AG04449 (cell line): ENCODE data around the gene PAK5.

Source experiments
- CTCF ChIA-PET: fragments of 350-600 bp; formaldehyde crosslinking; extraction: SDS; loops from one replicate; lab custom pipeline; 2021; ENCODE audit warnings: antibody characterized with exemption; lab: Yijun Ruan, JAX
- POLR2A ChIA-PET: fragments of 400-600, 350-600 bp; formaldehyde crosslinking; extraction: SDS; loops from one replicate; lab custom pipeline; 2020; ENCODE audit warnings: antibody characterized with exemption, inconsistent platforms; lab: Yijun Ruan, JAX
- DNase-seq: peaks from one replicate; pipeline ENCODE4 v3.0.0-alpha.2; 2010; ENCODE audit warnings: low read depth, low spot score
- H3K4me3 ChIP-seq: 2 replicates; pipeline ENCODE4 v1.5.1; 2011; ENCODE audit warnings: low read depth, mild to moderate bottlenecking, control low read depth, low read length
- TF ChIP-seq, protein P1 (sequence below): IDR thresholded peaks from one replicate; pipeline ENCODE4 v1.5.1; 2011; ENCODE audit warnings: mild to moderate bottlenecking, moderate library complexity, low read length, control low read depth, inconsistent platforms; ENCODE audit not compliant: insufficient read depth; ENCODE audit errors: missing control alignments

PAK5 gene

GRCh38 chr20:9627219-9627618 lies 211.7 kb downstream of the PAK5 start:
- POLR2A ChIA-PET = no interaction called here
- CTCF ChIA-PET = interaction anchor here (0.8 kb wide), 1 partner anchor 10 kb away, joined by 5 read pairs; no protein-coding TSS in a partner anchor

DNA sequence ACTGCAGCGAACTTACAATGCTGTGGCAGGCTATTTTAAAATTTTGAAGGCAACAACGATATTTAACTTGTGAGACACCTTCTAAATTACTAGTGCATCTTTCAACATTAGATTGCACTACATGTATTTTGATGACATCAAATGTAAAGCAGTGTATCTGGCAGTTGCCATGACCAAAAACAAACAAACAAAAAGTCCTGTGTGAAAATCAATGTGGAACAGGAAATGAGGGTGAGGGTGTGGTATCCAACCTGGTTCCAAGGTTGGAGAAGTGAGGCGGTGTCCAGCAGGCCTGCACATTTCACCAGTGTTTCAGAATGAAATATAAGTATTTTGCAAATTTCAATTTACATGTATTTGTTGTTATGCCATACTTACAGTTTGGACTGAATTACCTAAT lies 212.5 kb downstream of the PAK5 start:
- ChIA-PET POLR2A (no interaction called here), CTCF (interaction anchor here (0.8 kb wide), 1 partner anchor 9 kb away, joined by 5 read pairs; no protein-coding TSS in a partner anchor)
- DNase-seq = no peak
- no peak overlapping the region for H3K4me3 ChIP-seq
- TF ChIP-seq, protein P1, sequence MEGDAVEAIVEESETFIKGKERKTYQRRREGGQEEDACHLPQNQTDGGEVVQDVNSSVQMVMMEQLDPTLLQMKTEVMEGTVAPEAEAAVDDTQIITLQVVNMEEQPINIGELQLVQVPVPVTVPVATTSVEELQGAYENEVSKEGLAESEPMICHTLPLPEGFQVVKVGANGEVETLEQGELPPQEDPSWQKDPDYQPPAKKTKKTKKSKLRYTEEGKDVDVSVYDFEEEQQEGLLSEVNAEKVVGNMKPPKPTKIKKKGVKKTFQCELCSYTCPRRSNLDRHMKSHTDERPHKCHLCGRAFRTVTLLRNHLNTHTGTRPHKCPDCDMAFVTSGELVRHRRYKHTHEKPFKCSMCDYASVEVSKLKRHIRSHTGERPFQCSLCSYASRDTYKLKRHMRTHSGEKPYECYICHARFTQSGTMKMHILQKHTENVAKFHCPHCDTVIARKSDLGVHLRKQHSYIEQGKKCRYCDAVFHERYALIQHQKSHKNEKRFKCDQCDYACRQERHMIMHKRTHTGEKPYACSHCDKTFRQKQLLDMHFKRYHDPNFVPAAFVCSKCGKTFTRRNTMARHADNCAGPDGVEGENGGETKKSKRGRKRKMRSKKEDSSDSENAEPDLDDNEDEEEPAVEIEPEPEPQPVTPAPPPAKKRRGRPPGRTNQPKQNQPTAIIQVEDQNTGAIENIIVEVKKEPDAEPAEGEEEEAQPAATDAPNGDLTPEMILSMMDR = no peak

More at GRCh38 chr20:9627219-9627618, 211.7 kb downstream of the PAK5 start:
- no peak for DNase-seq
- no peak overlapping the region for H3K4me3 ChIP-seq
- TF ChIP-seq, protein P1 = no peak

- CTCF ChIA-PET = interaction anchor here (0.7 to 12.7 kb wide), 38 partner anchors 7 to 808 kb away, joined by 3 to 226 read pairs (median 5); no protein-coding TSS in a partner anchor
These were observed 220.9 kb downstream of the PAK5 start for GRCh38 chr20:9617940-9618339.

GRCh38 chr20:9616833-9617461 lies 221.9 kb downstream of the PAK5 start:
- CTCF ChIA-PET = interaction anchor here (0.6 to 12.7 kb wide), 47 partner anchors 8 to 813 kb away, joined by 3 to 226 read pairs (median 5); no protein-coding TSS in a partner anchor
- POLR2A ChIA-PET = no interaction called here
- no peak overlapping the region for H3K4me3 ChIP-seq

More at GRCh38 chr20:9617940-9618339, 220.9 kb downstream of the PAK5 start:
- POLR2A ChIA-PET = no interaction called here
- TF ChIP-seq, protein P1 = no peak
- no peak for DNase-seq
- H3K4me3 ChIP-seq = no peak overlapping the region

GRCh38 chr20:9616455-9616805 lies 222.4 kb downstream of the PAK5 start:
- TF ChIP-seq, protein P1 = no peak
- no peak overlapping the region for H3K4me3 ChIP-seq
- ChIA-PET POLR2A (no interaction called here), CTCF (interaction anchor here (0.6 to 12.7 kb wide), 36 partner anchors 10 to 814 kb away, joined by 3 to 226 read pairs (median 5); no protein-coding TSS in a partner anchor)
- DNase-seq = no peak

More at GRCh38 chr20:9616833-9617461, 221.9 kb downstream of the PAK5 start:
- TF ChIP-seq, protein P1 = peak; percentile 67
- DNase-seq = peak; percentile 10

DNA sequence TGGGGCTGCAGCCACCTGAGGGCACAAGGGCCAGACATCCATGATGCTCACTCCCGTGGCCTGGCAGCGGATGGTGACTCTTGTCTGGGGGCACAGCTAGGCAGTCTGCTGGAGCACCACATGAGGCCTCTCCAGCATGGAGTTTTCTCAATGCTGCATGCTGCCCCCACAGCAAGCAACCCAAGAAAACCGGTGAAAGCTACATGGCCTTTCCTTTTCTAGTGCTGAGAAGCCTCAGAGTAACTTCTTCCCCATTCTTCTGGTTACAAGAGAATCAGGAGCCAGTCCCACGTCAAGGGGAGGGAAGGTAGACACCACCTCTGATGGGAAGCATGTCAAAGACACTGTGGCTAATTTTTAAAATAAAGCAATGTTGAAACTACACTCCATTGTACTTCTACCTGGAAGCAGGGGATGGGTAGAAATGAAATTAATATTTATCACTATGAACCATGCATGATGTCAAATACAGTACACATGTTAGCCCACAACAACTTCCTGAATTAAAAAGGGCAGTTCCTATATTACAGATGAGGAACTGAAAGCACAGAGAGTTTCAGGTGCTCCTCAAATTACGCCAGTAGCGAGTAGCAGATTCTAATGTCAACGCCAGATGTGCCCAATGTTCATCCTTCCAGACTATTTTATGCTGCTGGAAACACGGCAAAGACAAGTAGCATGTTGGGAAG lies 223.0 kb downstream of the PAK5 start:
- TF ChIP-seq, protein P1 = no peak
- CTCF ChIA-PET = interaction anchor here (1.4 to 12.7 kb wide), 12 partner anchors 25 to 810 kb away, joined by 3 to 226 read pairs (median 8); no protein-coding TSS in a partner anchor
- H3K4me3 ChIP-seq = no peak overlapping the region
- DNase-seq = no peak
- POLR2A ChIA-PET = no interaction called here
